Heart left ventricle (tissue), 16 donors: ENCODE results near the gene TMEM51. TPM values are rescaled to one million over a fixed set of nuclear protein-coding genes. Genes with fewer than 3 reads are reported as not detected.
A peak's percentile ranks its signal among the peaks of the same experiment; 100 is the strongest.

ENCODE experiments used
- ATAC-seq, 4 donors: fragments of 200-7000 bp; cut with Tn5 transposase; one replicate each; pipeline ENCODE4 v1.9.1; 2020 to 2022; ENCODE audit warnings: moderate library complexity in 4 of 4, mild to moderate bottlenecking in 3 of 4, moderate number of reproducible peaks in 1 of 4
- DNase-seq, 5 donors: peaks; one replicate each; pipeline ENCODE4 v3.0.0-alpha.2; 2020
- H3K27ac ChIP-seq, 12 donors: fragments of 200-600 bp; sonication (generic) in 4 of 12; one replicate each; pipeline versions ENCODE4 v1.5.0 to v1.8.0; 2016 to 2022; ENCODE audit warnings: mild to moderate bottlenecking in 2 of 12
- H3K27me3 ChIP-seq, 9 donors: fragments of 200-600 bp; sonication (generic) in 2 of 9; one replicate each; pipeline versions ENCODE4 v1.5.1 to v1.8.0; 2016 to 2022; ENCODE audit warnings: mild to moderate bottlenecking in 3 of 9
- H3K36me3 ChIP-seq, 9 donors: fragments of 200-600 bp; sonication (generic) in 2 of 9; one replicate each; pipeline versions ENCODE4 v1.5.0 to v1.8.0; 2018 to 2022; ENCODE audit warnings: mild to moderate bottlenecking in 2 of 9
- H3K4me1 ChIP-seq, 12 donors: fragments of 200-600 bp; sonication (generic) in 4 of 12; one replicate each; pipeline versions ENCODE4 v1.5.0 to v1.8.0; 2016 to 2022; ENCODE audit warnings: mild to moderate bottlenecking in 3 of 12
- H3K4me3 ChIP-seq, 12 donors: fragments of 200-600 bp; sonication (generic) in 4 of 12; one replicate each; pipeline versions ENCODE4 v1.5.0 to v1.8.0; 2017 to 2022; ENCODE audit warnings: mild to moderate bottlenecking in 9 of 12, moderate library complexity in 4 of 12
- H3K9me3 ChIP-seq, 12 donors: fragments of 200-600 bp; sonication (generic) in 4 of 12; one replicate each; pipeline versions ENCODE4 v1.5.0 to v1.8.0; 2016 to 2022; ENCODE audit warnings: mild to moderate bottlenecking in 1 of 12
- CTCF ChIP-seq, 12 donors: fragments of 200-600 bp; sonication (generic) in 4 of 12; IDR thresholded peaks; one replicate each; pipeline versions ENCODE4 v1.5.0 to v1.8.0; 2018 to 2022; ENCODE audit warnings: antibody characterized with exemption in 12 of 12, mild to moderate bottlenecking in 5 of 12
- POLR2A ChIP-seq, 2 donors: fragments of 450-650 bp; IDR thresholded peaks; one replicate each; pipeline ENCODE4 v1.6.1; 2017; ENCODE audit warnings: antibody characterized with exemption in 2 of 2, mild to moderate bottlenecking in 2 of 2, moderate library complexity in 2 of 2
- WGBS, 4 donors: extraction: QIAGEN DNeasy Blood & Tissue Kit in 2 of 4; methylation state at CpG; one replicate each; pipeline versions ENCODE4 v1.1.5 to v1.1.7; 2013 to 2018; 5-methylcytosine and 5-hydroxymethylcytosine counted together
- intact Hi-C, 10 donors: fragments of 100-400 bp; cut with DNase I; formaldehyde crosslinking; loops; one replicate each; pipeline versions ENCODE4 v1.11.1 to v1.14.2; 2022
- polyA plus RNA-seq, 2 donors: library from polyadenylated mRNA; stranded (reverse); fragments of 200-250 nt; gene quantifications; one replicate each; pipeline ENCODE4 v1.2.3, GENCODE V29; 2013
- total RNA-seq, 9 donors: library from RNA; depleted of rRNA in 2 of 9; stranded (reverse); fragments of >200 nt in 2 of 9; fragmentation: NEBNext Ultra II Directional in 3 of 9; extraction: Animal tissue kit (Norgen Biotek cat#: 25700) in 3 of 9; gene quantifications; one replicate each; pipeline versions ENCODE4 v1.1.0 to v1.2.4, GENCODE V29; 2016 to 2023
- donor health status: ischemic (EF 13 %, LVEDD 7.1; RV severe dilation, severe dysfunction).
- donor health status: healthy with polysubstance abuse.
- donor health status: DM: no; HTN: yes; CAD: no.
- donor health status: DM: no; HTN: no; CAD: no.
- donor health status: ischemic (EF 25% LVEDD 6.9; RV normal size, moderate dysfunction).
- donor health status: ischemic (EF 25% LVEDD 5.7; RV mildly dilated, moderate dysfunction).
- donor health status: healthy.
- donor health status: DM: yes; HTN: yes; CAD: no.
- donor health status: ischemic (EF 35%, LVEDD 5.7; RV mildly dilated, moderate dysfunction).
- donor health status: nonischemic (EF 11% LVEDD 7.7; RV severe dilation, severe dysfunction).
- donor health status: DM: yes; HTN: yes; CAD: no.
- donor health status: PGD.
- donor health status: ischemic (EF 29% LVEDD 5.4; RV normal size, mild dysfunction).
- donor health status: nonischemic (EF 23%, LVEDD 6.1; RV moderate dilation, normal function).

The TMEM51 gene
- total and polyA plus RNA-seq, 11 donors = 2.0 to 9.5 (median 3.8) TPM

GRCh38 chr1:15214527-15214926 is 61.0 kb downstream of the TMEM51 start:
- peak in 3 of 5 donors; percentile 32 to 72 (median 56) for DNase-seq
- Histone ChIP-seq H3K4me1 (peaks cover 0 to 51% (median 11%) of the 10 kb centered on the region in 12 donors), H3K27ac (peak overlapping the region in 7 of 12 donors; percentile 18 to 80 (median 33)), H3K9me3 (no peaks in the 10 kb centered on the region), H3K4me3 (no peak overlapping the region), H3K36me3 (peaks cover 0 to 5% (median 0%) of the 10 kb centered on the region in 9 donors), H3K27me3 (no peaks in the 10 kb centered on the region)
- TF ChIP-seq CTCF (IDR thresholded peaks at IDR 0.05) = no peak
- TF ChIP-seq POLR2A (IDR thresholded peaks at IDR 0.05) = no peak
- intact Hi-C loops = loop anchor here in 1 of 10 donors (5.0 kb wide), 1 partner anchor 57 kb away; no protein-coding TSS in a partner anchor
- WGBS, 4 donors = 62 to 79% (median 71%) methylated on average over 16 to 19 of the region's 19 CpGs
- peak in 2 of 4 donors; percentile 59 to 73 for ATAC-seq

GRCh38 chr1:15215116-15215515 is 61.6 kb downstream of the TMEM51 start:
- intact Hi-C loops = no loop called here
- ATAC-seq (no peak), DNase-seq (no peak)
- Histone ChIP-seq H3K9me3 (no peaks in the 10 kb centered on the region), H3K4me3 (no peak overlapping the region), H3K36me3 (peaks cover 0 to 11% (median 0%) of the 10 kb centered on the region in 9 donors), H3K27ac (peak overlapping the region in 6 of 12 donors; percentile 23 to 80 (median 40)), H3K4me1 (peaks cover 0 to 46% (median 11%) of the 10 kb centered on the region in 12 donors), H3K27me3 (no peaks in the 10 kb centered on the region)
- WGBS, 4 donors = 91 to 93% (median 92%) methylated on average over 22 to 23 of the region's 23 CpGs
- TF ChIP-seq POLR2A (IDR thresholded peaks at IDR 0.05) = no peak
- no peak for TF ChIP-seq CTCF (IDR thresholded peaks at IDR 0.05)

GRCh38 chr1:15217654-15218053 is 64.1 kb downstream of the TMEM51 start:
- intact Hi-C loops = no loop called here
- H3K27me3 ChIP-seq = no peaks in the 10 kb centered on the region
- H3K4me3 ChIP-seq = no peak overlapping the region
- peaks cover 0 to 12% (median 0%) of the 10 kb centered on the region in 9 donors for H3K36me3 ChIP-seq
- DNase-seq (no peak), ATAC-seq (no peak)
- no peak for TF ChIP-seq CTCF (IDR thresholded peaks at IDR 0.05)
- TF ChIP-seq POLR2A (IDR thresholded peaks at IDR 0.05) = no peak
- no peaks in the 10 kb centered on the region for H3K9me3 ChIP-seq
- H3K27ac ChIP-seq = no peak overlapping the region
- H3K4me1 ChIP-seq = peaks cover 0 to 36% (median 7%) of the 10 kb centered on the region in 12 donors
- 80 to 100% (median 96%) methylated on average over 1 of the region's 1 CpG for WGBS, 4 donors

GRCh38 chr1:15218287-15219279 is 65.0 kb downstream of the TMEM51 start:
- Histone ChIP-seq H3K9me3 (no peaks in the 10 kb centered on the region), H3K27ac (no peak overlapping the region), H3K36me3 (peaks cover 0 to 12% (median 0%) of the 10 kb centered on the region in 9 donors), H3K27me3 (no peaks in the 10 kb centered on the region), H3K4me1 (peaks cover 0 to 32% (median 5%) of the 10 kb centered on the region in 12 donors), H3K4me3 (no peak overlapping the region)
- 51 to 67% (median 59%) methylated on average over 6 of the region's 6 CpGs for WGBS, 4 donors
- ATAC-seq (peak in 2 of 4 donors; percentile 38 to 66), DNase-seq (no peak)
- intact Hi-C loops = no loop called here
- TF ChIP-seq POLR2A (IDR thresholded peaks at IDR 0.05) (no peak), CTCF (IDR thresholded peaks at IDR 0.05) (no peak)
